Measurements from ENCODE around the gene CDHR1. TPM values are rescaled to one million over a fixed set of nuclear protein-coding genes. Genes with fewer than 3 reads are reported as not detected.

The CDHR1 gene
- total RNA-seq, 1 donor from 2014 or later = 0.35 TPM

DNA sequence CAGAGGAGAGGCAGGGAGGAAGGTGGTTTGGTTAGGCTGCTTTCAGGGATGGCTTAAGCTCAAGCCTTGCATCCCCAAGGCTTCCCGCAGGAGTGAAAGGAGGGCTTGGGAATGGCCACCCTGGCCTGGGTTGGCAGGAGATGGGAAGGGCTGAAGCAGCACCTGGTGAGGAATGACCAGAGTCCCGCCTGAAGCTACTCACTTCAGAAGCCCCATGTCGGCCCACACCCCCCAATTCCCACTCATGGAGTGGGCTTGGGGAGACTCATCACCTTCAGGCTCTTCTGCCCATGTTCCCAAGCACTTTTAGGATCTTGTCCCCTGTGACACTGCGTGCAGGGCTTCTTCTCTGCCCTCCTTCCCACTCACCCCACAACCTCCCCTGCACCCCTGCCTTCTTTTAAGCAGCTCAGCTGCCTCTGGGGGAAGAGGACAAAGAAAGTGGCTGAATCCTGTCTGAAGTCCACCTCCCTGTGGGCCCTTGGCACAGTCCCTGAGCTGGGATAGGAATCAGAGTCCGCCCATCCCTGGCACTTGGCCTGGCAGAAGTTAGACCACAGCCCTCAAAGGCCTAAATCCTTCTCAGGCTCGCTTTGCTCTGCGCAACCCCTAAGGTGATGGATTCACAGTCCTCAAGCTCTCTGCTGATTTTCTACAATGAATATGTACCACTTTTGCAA lies 67.0 kb downstream of the CDHR1 start:
- no peak for DNase-seq (ENCODE audit: low spot score)

DNA sequence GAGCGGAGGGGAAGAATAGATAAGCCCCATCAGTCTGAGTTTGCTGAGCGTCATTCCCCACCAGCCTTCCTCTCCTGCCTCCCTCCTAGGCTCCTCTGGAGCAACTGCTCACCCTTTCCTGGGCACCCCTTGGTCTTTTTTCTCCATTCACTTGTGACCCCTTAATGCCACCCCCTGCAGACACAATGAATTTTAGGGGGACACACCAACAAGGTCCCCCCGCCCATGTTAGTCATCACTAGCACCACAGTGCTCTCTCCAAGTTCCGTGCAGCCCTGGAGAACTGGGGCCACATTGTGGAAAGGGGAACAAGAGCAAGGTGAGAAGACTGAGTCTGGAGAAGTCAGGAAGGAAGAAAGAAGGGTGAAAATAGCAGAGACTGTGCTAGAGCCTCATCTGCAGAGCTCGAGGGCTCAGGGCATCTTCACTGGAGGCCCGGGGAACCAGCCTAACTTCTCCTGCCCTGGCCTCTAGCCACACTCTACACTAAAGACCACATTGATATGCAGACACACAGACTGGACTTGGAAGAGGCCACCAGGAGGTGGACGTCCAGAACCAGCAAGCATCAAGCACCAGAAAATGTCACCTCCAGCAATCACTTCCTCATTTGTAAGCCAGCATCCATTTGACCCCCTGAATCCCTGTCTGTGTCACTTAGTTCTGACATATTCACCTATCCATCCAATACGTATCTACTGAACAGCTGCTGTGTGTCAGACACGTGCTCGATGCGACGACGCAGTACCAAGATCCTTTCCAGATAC lies 68.0 kb downstream of the CDHR1 start:
- no peak for DNase-seq (ENCODE audit: low spot score)

DNA sequence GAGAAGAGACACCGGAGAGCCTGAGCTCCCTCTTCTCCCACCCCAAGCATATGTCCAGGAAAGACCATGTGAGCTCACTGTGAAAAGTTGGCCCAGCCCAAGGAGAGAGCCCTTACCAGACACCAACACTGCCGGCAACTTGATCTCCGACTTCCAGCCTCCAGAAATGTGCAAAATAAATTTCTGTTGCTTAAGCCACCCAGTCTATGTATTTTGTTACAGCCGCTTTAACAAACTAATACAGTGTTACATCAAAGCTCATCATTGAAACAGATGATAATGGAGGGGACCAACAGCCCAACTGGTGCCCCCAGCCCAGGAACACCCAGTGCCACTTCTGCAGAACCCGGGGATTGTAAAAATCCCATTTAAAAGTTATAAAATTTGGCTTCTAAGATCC lies 69.4 kb downstream of the CDHR1 start:
- DNase-seq (ENCODE audit: low spot score) = no peak

DNA sequence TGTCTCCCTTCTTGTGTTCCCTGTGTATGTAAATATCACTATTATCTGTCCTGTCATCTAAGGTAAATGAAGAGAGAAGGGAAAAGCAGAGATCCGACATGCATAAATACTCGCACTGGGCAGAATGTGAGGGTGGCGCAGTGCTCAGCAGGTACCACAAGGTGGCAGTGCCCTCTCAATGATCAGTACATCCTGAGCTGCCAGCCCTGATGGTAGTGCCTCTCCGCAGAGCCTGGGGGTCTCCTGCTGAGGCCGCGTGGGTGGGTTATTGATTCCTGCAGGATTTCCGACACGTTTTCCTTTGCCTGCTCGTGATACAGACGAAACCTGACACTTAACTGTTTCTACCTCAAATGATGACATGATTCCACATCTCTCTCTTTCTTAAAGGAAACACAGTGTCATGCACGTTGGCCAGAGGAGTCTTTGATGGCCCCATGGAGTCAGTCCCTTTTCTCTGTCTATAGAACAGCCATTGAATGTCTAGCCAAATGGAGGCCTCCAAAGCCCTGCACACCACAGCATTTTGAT lies 70.3 kb downstream of the CDHR1 start:
- DNase-seq (ENCODE audit: low spot score) = no peak

DNA sequence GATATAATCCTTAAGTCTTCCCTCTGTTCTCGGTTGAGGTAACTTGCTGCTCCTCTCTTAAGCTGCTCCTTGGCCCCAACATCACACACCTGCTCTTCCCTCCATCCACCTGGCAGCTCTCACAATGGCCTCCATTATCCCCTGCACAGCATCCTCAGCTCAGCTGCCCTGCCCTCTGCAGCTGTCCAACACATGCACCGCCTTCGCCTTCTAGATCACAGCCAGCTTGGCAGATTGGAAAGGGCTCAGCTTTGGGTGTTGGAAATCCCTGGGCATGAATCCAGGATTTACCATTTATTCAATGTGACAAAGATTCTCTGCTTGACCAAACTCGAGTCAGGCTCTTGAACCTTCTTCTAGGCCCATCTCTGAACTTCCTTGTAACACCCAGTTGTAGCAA lies 71.1 kb downstream of the CDHR1 start:
- DNase-seq (ENCODE audit: low spot score) = no peak

DNA sequence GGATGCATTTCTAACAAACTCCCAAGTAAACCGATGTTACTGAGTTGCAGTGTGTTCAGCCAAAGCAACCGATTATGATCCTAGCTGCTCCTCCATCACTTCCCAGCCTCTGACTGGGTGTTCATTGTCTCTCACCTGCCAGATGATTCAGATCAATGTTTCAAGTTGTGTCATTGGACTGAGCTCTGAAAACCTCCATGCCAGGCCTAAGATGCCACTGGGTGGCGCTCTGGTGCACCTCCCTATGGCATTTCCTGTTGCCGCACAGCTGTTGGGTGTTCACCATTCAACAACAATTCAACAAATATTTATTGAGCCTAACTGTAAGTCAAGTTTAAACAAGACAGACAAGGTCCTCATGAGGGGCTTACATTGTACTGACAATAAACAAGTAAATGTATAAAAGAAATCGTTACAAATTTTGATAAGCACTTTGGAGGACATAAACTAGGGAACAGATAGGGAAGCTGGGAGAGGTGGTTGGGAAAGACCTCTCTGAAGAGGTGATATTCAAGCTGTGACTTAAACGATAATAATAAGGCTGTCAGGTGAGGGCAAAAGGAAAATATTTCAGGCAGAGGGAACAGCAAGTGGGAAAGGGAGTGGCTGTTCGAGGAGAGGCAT lies 73.3 kb downstream of the CDHR1 start:
- DNase-seq (ENCODE audit: low spot score) = no peak

DNA sequence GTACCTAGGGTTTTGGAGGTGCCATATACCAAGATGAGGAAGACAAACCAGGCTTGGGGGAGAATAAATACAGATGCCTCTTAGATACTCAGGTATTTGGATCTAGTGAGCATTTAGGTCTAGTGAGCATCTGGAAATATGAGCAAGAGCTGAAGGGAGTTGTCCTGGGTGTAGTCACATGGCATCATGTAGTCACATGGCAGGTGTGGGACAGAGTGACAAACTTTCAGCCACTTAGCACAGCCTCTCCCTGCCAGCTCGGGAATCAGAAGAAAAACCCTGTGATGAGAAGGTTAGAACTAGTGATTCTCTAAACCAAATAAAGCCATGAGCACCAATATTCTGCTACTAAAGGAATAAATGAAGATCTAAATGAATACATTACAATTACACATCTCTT lies 74.8 kb downstream of the CDHR1 start:
- no peak for DNase-seq (ENCODE audit: low spot score)

Other genes with a start within 250 kb of the CDHR1 start
- 146 TPM for gene GHITM, start 55.0 kb upstream of the CDHR1 start, total RNA-seq
- gene GPR15LG, start 20.7 kb upstream of the CDHR1 start, total RNA-seq = not detected
- gene LRIT2, start 31.0 kb downstream of the CDHR1 start, total RNA-seq = not detected
- gene LRIT1, start 47.0 kb downstream of the CDHR1 start, total RNA-seq = not detected
- not detected for gene RGR, start 50.5 kb downstream of the CDHR1 start, total RNA-seq
- 70.3 TPM for gene CCSER2, start 134.1 kb downstream of the CDHR1 start, total RNA-seq